NCI-H2107 (cell line): Measurements from ENCODE around the gene LRMDA.

Experiments used
- DNase-seq: peaks from one replicate; lab custom pipeline; 2025; lab: John Stamatoyannopoulos, UW

LRMDA gene

DNA sequence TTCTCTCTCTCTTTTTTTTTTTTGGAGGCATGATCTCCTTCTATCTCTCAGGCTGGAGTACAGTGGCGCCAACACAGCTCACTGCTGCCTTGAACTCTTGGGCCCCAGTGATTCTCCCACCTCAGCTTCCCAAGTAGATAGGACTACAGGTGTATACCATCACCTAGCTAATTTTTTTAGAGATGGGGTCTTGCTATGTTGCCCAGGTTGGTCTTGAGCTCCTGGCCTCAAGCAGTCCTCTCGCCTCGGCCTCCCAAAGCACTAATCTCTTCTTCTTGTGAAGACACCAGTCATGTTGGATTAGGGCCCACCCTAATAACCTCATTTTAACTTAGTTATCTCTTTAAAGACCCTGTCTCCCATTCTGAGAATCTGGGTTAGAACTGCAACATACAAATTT, 45.6 kb downstream of the LRMDA start:
- DNase-seq = no peak

DNA sequence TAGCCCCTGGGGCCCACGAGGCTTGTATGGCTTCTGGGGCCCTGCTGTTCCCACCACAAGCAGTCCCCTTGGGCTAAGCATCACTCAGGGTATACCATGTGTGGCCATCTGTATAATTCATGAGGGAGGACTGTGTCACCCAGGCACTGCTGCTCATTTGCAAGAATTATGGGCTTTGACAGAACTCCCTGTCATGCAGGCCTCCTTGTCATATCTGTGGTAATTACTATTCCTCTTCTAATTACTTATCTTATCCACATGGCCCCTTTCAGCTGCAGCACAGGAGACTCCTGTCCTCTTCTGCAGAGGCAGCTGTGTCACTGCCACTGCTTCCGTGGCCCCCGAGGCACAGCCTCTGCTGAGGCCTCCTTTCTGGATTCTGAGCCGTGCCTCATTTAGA, 46.3 kb downstream of the LRMDA start:
- no peak for DNase-seq

DNA sequence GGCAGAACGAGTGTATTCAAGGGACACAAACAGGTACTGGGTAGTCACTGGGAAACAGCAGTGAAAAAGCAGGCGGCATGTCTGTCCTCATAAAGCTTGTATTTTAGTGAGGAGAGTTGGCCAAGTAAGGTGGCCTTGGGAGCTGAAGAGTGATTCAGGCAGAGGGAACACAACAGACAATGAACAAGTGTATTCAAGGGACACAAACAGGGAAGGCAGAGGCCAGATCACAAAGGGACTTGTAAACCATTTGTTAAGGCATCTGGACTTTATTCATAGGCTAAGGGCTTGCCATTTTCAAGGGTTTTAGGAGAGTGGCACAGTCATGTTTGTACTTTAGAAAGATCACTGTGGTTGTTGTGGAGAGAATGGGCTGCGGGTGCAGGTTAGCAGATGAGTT, 49.0 kb downstream of the LRMDA start:
- DNase-seq = no peak

DNA sequence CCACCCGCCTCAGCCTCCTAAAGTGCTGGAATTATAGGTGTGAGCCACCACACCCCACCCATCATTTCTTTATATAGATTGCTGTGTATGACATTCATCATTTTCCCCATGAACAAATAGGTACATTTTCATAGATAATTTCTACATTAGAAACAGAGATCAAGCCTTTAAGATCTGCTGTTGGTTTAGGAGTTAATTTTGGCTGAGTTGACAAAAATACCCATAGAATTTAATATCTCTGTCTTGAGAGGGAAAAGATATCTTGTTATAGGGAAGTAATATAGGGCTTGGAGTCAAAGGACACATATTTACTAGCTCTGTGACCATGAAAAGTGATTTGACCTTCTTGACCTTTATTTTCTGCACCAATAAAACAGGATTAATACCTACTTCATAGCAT, 51.8 kb downstream of the LRMDA start:
- DNase-seq = no peak

DNA sequence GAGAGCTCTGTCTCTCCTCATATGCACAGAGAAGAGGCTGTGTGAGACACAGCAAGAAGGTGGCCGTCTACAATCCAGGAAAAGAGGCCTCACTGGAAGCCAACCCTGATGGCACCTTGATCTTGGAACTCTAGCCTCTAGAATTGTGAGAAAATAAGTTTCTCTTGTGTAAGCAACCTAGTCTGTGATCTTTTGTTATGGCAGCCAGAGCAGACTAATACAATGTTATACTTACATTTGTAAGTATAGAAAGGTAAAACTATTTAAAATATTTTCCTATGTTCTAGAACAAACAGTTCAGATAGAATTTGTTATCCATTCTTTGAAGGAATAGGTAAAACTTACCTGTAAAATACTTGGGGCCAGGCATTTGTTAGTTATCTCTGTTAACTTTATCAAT, 53.3 kb downstream of the LRMDA start:
- DNase-seq = no peak

GRCh38 chr10:75486591-75486990, 55.2 kb downstream of the LRMDA start:
- no peak for DNase-seq

GRCh38 chr10:75487087-75487754, 55.8 kb downstream of the LRMDA start:
- DNase-seq = no peak

DNA sequence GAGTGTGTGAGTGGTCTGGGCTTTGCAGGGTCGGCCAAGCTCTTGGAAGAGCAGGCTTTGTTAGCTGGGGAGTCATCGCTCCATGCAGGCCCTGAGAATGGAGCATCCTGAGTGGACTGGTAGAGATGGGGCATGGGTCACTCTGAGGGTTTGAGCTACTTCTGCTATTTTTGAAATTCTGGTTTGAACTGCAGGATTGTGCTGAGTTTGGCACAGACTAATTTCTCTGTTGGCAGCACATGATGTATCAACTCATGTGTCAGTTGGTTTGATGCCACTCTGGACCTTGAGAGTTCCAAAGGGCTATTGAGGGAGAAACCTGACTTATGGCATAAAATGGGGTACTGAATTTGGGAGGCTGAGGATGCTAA, 56.3 kb downstream of the LRMDA start:
- DNase-seq = no peak

GRCh38 chr10:75492173-75492925, 60.9 kb downstream of the LRMDA start:
- no peak for DNase-seq

DNA sequence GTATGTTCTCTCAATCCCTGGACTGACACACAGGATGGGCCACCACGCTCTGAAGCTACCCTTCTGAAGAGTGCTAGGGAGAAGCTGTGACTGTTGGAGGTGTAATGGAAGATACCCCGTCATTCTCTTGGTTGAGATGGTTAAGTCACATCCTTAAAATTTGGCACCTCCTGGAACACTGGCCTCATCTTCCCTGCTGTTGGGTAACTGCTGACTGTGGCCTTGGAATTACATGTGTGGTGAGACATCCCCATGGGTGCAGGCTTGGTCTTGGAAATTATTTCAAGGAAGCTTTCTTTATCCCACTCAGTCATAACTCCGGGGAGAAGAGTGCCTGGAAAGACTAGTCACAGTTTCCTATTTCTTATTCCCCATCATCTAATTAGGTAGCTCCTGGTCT, 62.0 kb downstream of the LRMDA start:
- DNase-seq = no peak

- no peak for DNase-seq
These were observed 64.2 kb downstream of the LRMDA start for GRCh38 chr10:75495434-75496190.

GRCh38 chr10:75496191-75496567, 64.8 kb downstream of the LRMDA start:
- no peak for DNase-seq

- DNase-seq = no peak
These were observed 66.8 kb downstream of the LRMDA start for GRCh38 chr10:75497997-75498883.

DNA sequence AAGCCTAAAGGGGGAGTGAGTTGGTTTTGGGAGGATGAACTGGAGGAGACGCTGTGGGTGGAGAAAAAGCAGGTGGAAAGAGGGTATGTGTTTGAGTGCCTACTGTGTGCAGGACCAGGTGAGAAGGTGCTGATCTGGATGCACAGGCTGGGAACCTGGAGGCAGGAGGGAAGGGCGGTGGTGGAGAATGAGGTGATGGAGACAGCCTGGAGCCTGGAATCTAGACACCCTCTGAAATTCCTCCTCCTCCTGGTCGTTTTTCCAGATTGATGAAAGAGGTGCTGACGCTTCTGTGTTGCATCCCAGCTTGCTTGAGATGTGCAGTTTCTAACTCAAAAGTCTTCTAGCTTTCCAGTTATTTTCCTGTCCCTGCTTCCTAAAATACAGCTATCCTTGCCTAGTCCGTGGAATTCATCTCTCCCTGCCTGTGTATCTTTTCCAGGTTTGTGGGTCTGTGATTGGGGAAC, 67.5 kb downstream of the LRMDA start:
- no peak for DNase-seq

- DNase-seq = no peak
These were observed 68.2 kb downstream of the LRMDA start for GRCh38 chr10:75499556-75500160.

DNA sequence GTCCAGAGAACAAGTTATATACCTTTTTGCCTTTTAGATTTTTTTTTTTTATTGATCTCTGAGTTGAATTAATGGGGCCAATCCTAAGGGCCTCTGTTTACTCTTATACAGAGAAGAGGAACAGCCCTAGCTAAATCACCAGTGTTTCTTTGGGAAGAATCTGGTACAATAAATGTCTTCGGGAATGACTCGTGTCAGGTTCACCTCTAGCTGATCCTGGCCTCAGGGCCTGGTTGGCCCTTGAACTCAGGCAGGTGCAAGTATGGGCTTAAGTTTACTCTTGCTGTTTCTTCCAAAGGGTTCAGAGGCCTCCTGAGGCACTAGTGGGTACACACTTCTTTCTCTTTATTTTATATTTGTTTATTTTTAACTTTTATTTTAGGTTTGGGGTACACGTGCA, 71.0 kb downstream of the LRMDA start:
- DNase-seq = no peak

DNA sequence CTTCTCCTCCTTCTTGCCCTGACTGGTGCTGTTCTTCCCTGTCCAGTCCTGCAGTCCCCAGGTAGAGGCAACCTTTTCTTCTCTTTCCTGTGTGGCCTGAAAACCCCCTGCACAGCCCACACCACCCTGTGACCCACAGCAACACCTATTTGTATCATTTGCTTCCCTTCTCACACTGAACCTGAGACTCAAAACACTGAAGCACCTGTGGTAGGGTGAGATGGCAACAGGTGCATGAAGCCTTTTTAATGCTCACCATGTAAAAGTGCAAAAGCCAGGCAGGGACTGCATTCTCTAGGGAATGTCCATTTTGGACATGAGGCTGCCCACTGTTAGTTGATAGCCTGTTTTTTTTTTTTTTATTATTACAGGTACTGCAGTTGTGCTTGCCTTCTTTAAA, 71.4 kb downstream of the LRMDA start:
- DNase-seq = no peak

- no peak for DNase-seq
These were observed 73.9 kb downstream of the LRMDA start for GRCh38 chr10:75505293-75505692.

DNA sequence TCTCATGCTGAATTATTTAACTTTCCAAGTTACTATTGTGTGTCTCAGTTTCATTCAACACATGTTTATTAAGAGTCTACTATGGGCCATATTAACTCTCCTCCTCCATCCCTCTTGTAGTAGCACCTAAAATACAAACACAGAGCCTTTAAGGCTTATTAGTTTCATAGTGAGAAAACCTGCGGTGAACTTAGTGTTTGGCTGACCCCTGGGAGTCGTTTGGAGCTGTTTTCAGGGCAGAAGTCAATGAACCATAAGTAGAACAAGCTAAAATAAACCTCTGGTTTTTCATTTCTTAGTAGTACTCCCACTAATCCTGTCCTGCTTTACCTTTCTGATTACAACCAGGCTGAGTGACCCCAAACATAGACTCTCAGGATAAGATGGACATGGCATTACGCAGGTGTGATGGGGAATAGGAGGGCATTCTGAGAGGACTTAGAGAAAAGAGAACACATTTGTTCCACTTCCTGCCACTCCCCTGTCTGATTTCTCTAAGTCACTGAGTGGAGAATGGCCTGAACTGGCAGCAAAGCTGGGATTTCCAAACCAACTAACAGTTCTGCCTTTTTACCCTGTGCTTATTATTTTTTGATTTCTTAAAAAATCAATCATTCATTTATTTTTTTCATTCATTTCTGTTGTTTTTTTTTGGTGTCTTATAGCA, 74.5 kb downstream of the LRMDA start:
- no peak for DNase-seq

DNA sequence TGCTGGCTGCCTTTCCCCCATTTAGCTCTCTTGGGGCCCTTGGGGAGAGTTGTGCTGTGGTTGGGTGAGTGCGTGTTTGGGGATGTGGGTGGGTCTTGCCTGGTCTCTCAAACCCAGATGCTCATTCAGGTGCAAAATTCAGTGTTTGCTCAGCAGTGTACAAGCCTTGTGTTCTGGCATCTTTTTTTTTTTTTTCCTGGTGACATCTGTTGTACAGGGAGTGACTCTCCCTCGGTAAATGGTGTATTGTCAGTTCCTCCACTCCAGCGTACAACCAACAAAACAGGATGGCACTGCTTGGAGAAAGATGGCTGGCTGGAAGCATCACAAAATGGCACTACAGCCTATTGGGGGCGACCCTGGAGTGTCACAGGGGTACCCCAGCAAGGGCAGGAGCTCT, 75.5 kb downstream of the LRMDA start:
- DNase-seq = no peak

- DNase-seq = no peak
These were observed 76.0 kb downstream of the LRMDA start for GRCh38 chr10:75507469-75507868.
